HepG2 (cell line): ENCODE data around the gene RMDN2.

Experiments used
- GLI4 ChIP-seq: sonication (generic); formaldehyde crosslinking; IDR thresholded peaks from 2 replicates; pipeline ENCODE4 v1.5.1; 2020; ENCODE audit warnings: missing genetic modification reagents, mild to moderate bottlenecking, moderate library complexity, borderline replicate concordance
- GTF2F1 ChIP-seq: fragments of 150-350 bp; IDR thresholded peaks from 2 replicates; pipeline ENCODE4 v1.6.1; 2014; ENCODE audit warnings: low read length
- ZNF274 ChIP-seq: sonication (generic); formaldehyde crosslinking; IDR thresholded peaks from 2 replicates; pipeline ENCODE4 v1.5.1; 2020; ENCODE audit warnings: mild to moderate bottlenecking, missing genetic modification reagents

DNA sequence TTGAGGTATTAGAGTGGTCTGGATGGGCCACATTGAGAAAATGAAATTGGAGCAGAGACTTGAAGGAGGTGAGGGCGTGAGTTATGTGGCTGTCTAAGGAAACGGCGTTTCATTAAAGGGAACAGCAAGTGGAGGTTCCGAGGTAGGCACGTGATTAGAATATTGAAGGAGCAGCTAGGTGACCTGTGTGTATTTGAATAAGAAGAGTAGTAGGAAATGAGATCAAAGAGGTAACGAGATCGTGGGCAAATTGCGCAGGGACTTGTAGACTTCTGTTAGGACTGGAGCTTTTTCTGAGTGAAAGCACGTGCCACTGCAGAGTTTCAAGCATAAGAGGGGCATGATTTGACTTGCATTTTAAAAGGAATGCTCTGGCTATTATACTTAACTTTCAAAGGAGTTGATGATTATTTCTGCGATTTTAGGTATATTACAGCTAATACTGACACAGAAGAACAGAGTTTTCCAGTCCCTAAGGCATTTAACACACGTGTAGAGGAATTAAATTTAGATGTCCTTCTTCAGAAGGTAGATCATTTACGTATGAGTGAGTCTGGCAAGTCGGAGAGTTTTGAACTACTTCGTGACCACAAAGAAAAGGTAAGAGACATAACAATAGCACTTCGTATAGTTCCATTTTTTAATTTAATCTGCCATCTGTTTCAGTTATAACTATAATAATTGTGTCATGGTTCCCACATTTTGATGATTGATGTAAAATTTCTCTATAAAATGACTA is 48.7 kb downstream of the RMDN2 start:
- TF ChIP-seq GLI4 (CRISPR knock-in tag) (no peak), ZNF274 (CRISPR knock-in tag) (no peak), GTF2F1 (no peak)
